Middle frontal gyrus (tissue), 1 donor: ENCODE results near the gene PPP1R10.
"Not testable (repeated sequence)": the region's sequence is repeated elsewhere in the genome, so short reads cannot be mapped to it uniquely, and the experiment has no call there.

Experiments used
- DNase-seq: peaks from one replicate; pipeline ENCODE4 v3.0.0-alpha.2; 2015; ENCODE audit warnings: low spot score; ENCODE audit errors: extremely low spot score

The PPP1R10 gene

GRCh38 chr6:30598912-30599624 is 18.0 kb downstream of the PPP1R10 start:
- DNase-seq: no peak

- not testable (repeated sequence) for DNase-seq
Observed at GRCh38 chr6:30597315-30598144, 19.5 kb downstream of the PPP1R10 start.

GRCh38 chr6:30592287-30592686 is 24.8 kb downstream of the PPP1R10 start:
- DNase-seq: no peak

GRCh38 chr6:30591008-30591407 is 26.0 kb downstream of the PPP1R10 start:
- no peak for DNase-seq

GRCh38 chr6:30590509-30590908 is 26.5 kb downstream of the PPP1R10 start:
- DNase-seq: no peak

- no peak for DNase-seq
Observed at GRCh38 chr6:30589754-30590358, 27.2 kb downstream of the PPP1R10 start.

- no peak for DNase-seq
Observed at GRCh38 chr6:30583921-30584320, 33.1 kb downstream of the PPP1R10 start.

- DNase-seq: no peak
Observed at GRCh38 chr6:30578051-30578450, 39.0 kb downstream of the PPP1R10 start.

GRCh38 chr6:30573113-30573512 is 43.9 kb downstream of the PPP1R10 start:
- DNase-seq: no peak

GRCh38 chr6:30572148-30572547 is 44.9 kb downstream of the PPP1R10 start:
- DNase-seq: no peak

- no peak for DNase-seq
Observed at GRCh38 chr6:30571762-30572082, 45.3 kb downstream of the PPP1R10 start.

- DNase-seq: peak; percentile 94
Observed at GRCh38 chr6:30571075-30571761, 45.8 kb downstream of the PPP1R10 start, which contains the start of gene ABCF1. ABCF1 (plus strand) TSS chr6:30571442; CDS start chr6:30571488, 46 bp downstream.

GRCh38 chr6:30570740-30571074 is 46.3 kb downstream of the PPP1R10 start:
- no peak for DNase-seq

GRCh38 chr6:30570263-30570662 is 46.8 kb downstream of the PPP1R10 start:
- no peak for DNase-seq

- no peak for DNase-seq
Observed at GRCh38 chr6:30568245-30568644, 48.8 kb downstream of the PPP1R10 start.

- DNase-seq: no peak
Observed at GRCh38 chr6:30565772-30566171, 51.3 kb downstream of the PPP1R10 start.

GRCh38 chr6:30564114-30564513 is 52.9 kb downstream of the PPP1R10 start:
- no peak for DNase-seq

GRCh38 chr6:30562470-30563425 is 54.3 kb downstream of the PPP1R10 start:
- no peak for DNase-seq

- DNase-seq: no peak
Observed at GRCh38 chr6:30560930-30561329, 56.1 kb downstream of the PPP1R10 start.

- no peak for DNase-seq
Observed at GRCh38 chr6:30557683-30557981, 59.4 kb downstream of the PPP1R10 start.
